CD4-positive, alpha-beta T cell treated with Interleukin-1 beta for 1 hour (primary cell): ENCODE measurements around the gene TP63.
"Not testable (repeated sequence)": the region's sequence is repeated elsewhere in the genome, so short reads cannot be mapped to it uniquely, and the experiment has no call there.

Source experiments
- DNase-seq, 2 donors: peaks; one replicate each; pipeline ENCODE4 v3.0.0-alpha.2; 2020 to 2022

The TP63 gene

DNA sequence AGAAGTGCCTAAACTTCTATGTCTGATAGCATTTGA, at the start of gene TP63:
TSS of gene TP63 (plus strand) at position 17 of the 36 bp plus-strand sequence. CDS start 127 bp downstream, outside the sequence.
- no peak for DNase-seq

DNA sequence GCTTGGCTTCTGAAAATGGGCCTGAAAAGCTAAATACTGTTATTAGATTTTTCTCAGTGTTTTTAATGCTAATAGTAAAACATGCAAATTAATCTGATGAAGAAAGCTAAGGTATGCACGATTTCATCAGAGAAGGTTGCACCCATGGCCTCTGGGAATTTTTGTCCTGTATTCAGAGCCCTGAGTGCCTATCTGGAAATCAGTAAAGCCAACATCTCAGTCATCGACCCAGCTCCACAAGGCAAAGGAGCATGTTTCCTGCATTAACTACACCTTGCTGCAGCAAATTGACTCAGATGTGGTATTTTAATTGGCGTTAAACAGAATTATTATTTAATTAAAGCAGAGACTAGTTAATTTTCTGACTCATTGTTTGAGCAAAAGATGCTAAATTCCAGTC, 49.0 kb upstream of the TP63 start:
- DNase-seq: no peak

DNA sequence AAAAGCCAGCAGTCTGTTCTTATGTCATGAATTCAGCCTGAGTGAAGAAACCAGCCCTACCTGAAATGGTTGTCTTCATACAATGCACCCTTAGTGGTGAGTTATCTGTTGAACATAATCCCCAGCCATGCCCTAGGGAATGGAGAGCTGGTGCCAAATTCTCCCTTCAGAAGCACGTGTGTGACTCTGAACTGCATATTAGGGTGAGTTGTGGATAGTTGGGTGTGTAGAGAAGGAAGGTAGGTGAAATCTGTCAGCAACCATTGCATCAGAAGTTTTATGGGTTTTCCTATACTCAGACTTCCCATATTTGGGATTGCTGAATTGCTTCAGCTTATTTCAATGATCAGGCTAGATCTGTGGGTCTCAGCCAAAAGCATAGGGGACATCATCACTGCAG, 46.5 kb upstream of the TP63 start:
- no peak for DNase-seq

DNA sequence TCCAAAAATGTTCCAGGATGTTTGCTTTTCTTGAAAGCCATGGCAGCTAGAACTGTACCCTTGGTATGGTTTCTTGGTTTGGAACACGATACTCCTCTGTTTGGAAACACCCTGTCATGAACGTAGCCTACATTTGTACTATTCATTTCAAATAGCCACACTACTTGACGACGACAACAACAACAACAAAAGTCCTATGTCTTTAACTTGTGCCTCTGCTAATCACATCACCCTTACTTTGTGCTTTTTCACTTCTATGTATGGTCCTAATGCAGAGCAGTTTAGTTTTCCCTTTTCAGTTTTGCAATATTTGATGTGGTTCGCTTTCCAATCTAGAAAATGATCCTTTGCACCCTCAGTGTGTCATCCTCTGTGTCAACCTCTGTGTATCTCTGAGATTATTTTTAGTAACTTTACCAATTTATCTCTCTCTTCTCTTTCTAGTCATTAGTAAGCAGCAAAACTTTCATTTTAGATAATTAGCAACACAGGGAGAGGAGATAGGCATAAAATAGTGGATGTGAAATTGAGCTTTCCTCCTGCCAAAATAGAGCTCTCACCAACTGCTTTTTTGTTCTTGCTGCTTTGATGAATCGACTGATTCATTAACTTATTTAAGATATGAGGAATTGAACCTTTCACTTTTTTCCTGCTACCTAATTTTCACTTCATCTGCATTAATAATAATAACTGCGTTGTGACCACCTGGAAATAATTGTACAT, 44.1 kb upstream of the TP63 start:
- no peak for DNase-seq

DNA sequence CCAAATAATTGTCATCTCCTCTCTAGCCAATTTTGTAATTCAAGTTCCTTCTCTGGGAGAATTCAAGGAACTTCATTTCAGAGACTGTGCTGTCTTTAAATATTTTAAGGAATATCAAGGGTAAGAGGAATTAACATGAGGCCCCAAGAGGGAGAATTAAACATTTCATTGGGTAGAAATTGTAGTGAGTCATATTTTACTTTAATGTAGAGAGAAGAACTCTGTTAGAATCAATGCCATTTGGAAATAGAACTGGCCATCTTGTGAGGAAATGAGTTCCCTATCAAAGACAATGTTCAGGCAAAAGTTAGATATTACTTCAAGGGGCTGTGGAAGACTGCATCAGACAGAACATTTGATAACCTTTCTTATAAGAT, 43.5 kb upstream of the TP63 start:
- no peak for DNase-seq

DNA sequence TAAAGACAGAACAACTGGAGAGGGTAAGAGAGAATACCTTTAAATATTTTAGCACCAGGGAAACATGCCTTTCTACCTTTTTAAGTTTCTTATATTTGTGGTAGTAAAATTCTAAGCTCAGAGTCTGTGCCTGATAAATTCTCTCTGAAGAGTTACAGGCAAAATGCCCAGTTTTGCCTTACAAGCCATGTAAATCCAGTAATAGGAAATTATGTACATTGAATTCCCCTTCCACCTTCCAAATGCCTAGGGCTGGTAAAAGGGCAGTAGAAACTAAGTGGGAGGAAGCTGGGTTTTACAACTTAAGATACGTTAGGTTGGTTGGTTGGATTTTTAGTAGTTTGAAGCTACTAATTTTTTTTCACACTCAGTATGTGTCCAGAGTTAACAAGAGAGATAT, 43.1 kb upstream of the TP63 start:
- DNase-seq: no peak

DNA sequence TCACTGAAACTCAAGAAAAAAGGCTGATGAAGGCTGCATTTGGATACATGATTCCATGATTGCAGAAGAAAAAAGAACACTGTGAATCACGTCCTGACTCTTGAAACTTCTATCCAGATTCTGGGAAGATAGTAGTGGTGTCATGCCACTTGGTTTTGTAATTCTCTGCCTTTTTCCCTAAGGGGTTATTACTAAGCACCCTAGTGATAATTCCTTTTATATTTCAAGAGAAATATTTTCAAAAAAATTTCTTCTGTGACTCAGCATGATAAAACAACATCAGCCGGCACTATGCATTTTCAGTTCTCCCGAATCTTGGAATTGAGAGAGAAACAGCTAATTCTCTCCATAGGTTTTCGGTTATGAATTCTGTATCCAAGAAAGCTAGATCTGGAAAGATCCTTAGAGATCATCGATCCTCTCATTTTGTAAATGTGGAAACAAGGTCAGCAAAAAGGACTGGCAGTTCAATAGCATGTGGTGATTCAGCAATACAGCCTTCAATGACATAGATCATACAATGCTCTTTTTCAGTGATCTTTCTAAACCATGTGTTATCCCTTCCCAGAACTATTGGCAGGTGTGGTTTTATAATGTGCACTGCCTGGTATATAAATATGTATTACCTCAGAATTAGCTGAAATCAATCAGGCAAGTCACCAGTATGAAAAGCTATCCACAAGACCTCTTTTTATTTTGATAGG, 42.6 kb upstream of the TP63 start:
- DNase-seq: no peak

DNA sequence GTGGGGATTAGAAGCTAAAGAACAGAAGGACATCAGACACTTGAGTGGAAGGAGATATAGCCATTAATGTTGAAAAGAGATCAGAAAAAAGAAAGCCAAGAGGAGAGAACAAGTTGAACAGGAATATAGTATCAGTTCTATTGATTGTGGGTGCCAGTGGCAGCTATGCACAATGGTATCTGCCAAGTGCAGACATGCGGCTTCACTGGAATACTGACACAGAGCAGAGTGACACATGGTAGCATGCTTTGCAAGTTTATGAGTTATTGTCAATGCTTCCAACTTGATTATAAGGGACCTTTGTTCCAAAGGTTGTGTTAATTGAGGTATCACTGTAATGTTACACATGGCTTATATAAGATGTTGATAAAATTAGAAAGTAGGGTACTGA, 42.0 kb upstream of the TP63 start:
- DNase-seq: no peak

DNA sequence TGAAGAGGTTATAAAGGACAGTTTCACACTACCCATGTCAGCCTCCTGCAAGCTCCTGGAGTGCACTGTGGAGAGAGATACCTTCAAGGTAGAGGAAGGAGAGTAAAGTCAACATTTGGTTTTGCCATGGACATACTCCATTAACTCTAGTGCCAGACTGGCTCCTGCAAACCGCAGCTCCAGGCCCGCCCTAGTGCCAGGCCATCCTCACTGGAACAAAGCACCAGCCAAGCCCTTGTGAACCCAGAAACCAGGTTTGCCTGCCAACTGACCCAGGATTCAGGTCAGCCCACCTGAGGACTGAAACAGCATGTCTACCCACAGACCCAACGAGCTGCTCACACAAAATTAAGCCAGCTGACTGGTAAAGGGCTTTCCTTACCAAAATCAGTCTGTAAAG, 41.0 kb upstream of the TP63 start:
- no peak for DNase-seq

DNA sequence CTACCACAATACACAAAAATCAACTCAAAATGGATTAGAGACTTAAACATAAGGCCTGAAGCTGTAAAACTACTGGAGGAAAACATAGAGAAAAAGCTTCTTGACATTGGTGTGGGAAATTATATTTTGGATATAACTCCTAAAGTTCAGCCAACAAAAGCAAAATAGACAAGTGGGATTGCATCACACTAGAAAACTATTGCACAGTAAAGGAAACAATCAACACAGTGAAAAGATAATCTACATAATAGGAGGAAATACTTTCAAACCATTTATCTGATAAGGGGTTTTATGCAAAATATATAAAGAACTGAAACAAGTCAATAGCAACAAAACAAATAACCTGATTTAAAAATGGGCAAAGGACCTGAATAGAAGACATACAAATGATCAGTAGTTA, 37.6 kb upstream of the TP63 start:
- no peak for DNase-seq

DNA sequence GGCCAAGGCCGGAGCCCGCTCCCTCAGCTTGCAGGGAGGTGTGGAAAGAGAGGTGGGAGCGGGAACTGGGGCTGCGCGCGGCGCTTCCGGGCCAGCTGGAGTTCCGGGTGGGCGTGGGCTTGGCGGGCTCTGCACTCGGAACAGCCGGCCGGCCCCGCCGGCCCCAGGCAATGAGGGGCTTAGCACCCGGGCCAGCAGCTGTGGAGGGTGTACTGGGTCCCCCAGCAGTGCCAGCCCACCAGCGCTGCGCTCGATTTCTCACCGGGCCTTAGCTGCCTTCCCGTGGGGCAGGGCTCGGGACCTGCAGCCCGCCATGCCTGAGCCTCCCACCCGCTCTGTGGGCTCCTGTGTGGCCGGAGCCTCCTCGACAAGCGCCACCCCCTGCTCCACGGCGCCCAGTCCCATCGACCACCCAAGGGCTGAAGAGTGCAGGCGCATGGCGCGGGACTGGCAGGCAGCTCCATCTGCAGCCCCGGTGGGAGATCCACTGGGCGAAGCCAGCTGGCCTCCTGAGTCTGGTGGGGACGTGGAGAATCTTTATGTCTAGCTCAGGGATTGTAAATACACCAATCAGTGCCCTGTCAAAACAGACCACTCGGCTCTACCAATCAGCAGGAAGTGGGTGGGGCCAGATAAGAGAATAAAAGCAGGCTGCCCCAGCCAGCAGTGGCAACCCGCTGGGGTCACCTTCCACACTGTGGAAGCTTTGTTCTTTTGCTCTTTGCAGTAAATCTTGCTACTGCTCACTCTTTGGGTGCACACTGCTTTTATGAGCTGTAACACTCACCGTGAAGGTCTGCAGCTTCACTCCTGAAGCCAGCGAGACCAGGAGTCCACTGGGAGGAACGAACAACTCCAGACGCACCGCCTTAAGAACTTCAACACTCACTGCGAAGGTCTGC, 34.9 kb upstream of the TP63 start:
- DNase-seq: not testable (repeated sequence)

DNA sequence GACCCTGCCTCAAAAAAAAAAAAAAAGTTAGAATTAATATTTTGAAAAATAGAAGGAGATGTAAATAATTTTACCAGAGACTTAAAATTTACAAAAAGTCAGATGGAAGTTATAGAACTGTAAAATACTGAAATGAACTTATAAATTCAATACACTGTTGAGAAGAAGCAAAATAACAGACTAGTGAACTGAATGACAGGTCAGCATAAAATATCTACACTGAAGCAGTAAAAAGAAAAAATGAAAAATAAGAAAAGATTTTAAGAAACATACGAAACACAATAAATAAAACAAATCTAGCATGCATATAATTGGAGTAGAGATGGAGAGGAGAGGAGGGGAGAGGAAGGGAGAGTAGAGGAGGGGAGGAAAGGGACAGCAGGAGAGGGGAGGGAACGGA, 33.3 kb upstream of the TP63 start:
- no peak for DNase-seq

DNA sequence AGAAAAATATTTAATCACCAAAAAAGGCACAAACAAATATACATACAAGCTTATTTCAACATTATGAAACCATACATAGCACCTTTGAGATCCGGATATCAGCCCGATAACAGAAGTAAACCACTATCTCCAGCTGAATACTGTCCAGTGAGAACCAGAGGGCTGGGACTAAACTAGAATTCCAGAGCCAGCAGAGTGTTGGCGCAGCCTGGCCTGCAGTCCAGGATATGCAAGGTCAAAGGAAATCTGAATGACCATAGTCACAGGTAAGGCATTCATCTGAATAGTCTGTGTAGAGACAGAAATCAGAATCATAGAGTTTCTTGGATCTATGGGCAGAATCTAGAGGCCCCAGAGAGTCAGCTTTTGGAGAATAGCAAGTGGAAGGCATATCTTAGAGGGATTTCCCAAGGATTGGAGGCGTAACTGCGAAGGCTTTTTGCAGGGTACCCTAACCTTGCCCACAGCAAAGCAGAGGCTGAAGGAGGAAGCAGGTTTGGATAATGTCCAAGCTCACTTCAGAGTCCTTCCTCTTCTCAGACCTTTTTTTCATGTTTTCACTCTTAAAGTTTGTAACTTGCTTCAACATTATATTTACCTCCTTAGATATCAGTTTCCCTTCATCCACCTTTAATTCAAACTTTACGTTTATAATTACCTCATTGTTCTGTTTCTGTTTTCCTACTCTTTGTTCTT, 32.5 kb upstream of the TP63 start:
- DNase-seq: no peak

DNA sequence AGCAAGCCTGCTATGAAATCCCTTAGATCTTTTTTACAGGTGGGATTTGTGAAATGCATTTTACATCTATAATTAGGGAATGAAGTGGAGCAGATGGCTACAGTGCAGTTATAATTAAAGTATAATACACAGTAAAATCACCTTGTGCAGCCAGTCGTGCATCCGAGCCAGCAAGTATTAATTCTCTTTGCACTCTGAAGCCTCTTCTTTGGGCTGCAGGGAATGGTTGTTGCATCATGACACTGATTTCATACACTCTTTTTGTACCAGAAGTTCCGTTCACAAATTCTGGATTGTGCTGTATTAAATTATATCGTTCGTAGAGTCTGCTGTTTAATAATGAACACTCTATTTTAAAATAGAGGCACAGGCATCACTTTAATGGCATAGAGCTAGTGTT, 28.7 kb upstream of the TP63 start:
- no peak for DNase-seq

DNA sequence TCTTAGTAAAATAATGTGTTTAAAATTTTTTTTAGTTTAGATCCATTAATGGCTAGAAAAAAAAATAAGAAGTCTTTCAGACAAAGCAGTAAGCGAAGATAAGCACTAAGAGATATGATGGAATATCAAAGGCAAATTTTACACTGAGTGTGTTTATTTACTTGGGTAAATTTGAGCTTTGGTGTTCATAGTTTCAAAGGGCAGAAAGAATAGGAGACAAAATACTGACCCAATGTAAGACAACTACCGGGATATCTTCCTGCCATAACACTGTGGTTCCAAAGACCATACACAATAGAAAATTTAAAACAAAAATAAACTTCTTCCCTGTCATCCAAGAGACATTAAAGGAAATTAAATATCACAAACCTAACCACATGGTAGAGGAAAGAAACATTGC, 25.5 kb upstream of the TP63 start:
- no peak for DNase-seq

DNA sequence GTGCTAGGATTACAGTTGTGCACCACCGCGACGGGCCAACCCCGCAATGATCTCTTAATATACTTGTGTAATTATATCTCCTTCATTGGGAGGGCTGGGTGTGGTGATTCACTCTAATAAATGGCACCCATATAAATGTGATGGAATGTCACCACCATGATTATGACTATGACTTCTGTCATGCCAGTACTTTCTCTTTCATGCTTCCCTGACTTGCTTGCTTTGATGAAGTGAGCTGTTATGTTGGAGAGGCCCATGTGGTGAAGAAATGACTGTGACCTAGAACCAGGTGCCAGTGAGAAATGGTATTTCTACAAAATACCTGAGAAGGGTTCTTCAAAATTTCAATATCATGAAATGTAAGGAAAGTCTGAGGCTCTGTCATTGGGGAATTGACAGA, 24.4 kb upstream of the TP63 start:
- no peak for DNase-seq

DNA sequence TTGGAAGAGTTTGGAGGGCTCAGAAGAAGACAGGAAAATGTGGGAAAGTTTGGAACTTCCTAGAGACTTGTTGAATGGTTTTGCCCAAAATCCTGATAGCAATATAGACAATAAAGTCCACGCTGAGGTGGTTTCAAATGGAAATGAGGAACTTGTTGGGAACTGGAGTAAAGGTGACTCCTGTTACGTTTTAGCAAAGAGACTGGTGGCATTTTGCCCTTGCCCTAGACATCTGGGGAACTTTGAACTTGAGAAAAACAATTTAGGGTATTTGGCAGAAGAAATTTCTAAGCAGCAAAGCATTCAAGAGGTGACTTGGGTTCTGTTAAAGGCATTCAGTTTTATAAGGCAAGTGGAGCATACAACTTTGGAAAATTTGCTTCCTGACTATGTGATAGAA, 18.5 kb upstream of the TP63 start:
- DNase-seq: not testable (repeated sequence)

DNA sequence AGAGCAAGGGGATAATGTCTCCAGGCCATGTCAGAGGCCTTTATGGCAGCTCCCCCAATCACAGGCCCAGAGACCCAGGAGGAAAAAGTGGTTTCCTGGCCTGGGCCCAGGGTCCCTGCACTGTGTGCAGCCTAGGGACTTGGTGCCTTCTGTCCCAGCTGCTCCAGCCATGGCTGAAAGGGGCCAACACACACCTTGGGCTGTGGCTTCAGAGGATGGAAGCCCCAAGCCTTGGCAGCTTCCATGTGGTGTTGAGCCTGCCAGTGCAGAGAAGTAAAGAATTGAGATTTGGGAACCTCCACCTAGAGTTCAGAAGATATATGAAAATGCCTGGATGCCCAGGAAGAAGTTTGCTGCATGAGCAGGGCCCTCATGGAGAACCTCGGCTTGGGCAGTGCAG, 18.1 kb upstream of the TP63 start:
- DNase-seq: no peak

DNA sequence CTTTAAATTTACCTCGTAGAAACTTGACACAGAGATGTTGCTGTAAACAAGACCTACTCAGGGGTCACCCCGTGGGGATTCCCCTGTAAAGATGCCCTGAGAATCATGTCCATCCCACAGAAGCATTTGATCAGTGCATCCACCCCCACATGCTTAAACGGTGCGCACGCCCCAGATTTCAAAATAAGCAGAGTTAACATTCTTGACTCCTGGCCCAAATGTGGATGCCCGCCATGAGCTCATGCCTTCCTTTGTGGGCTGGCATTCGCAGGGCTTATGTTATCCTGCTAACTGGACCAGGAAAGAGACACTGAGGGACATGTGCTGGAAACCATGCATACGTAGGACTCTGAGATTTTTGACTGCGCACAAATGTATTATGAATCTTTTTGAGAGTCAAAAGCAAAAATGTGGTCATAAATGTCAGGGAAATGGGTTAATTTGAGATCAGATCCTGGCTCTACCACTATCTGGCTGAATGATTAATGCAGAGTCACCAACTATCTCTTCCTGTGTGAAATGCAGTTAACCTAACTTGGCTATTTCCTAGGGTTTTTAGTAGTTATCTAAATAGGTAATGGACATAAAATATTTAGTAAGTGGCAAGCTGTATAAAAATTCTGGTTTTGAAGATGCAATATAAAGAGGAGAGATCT, 9.1 kb upstream of the TP63 start:
- no peak for DNase-seq

DNA sequence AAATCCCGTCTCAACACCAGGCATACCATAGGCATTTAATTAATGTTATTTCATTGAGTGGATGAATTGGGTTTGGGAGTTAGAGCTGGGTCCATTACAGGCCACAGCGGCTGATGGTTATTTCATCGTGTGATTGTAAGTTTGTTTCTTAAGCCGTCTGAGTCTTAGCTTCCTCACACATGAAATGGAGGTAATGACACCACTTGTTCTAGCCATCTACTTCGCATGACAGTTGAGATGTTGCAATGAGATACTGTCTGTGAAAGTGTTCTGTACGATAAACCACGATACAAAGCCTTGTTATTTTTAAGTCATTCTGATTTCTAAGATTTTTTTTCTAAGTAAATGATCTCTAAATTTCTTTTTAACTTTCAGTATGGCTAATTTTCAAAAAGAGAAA, 8.6 kb upstream of the TP63 start:
- no peak for DNase-seq

DNA sequence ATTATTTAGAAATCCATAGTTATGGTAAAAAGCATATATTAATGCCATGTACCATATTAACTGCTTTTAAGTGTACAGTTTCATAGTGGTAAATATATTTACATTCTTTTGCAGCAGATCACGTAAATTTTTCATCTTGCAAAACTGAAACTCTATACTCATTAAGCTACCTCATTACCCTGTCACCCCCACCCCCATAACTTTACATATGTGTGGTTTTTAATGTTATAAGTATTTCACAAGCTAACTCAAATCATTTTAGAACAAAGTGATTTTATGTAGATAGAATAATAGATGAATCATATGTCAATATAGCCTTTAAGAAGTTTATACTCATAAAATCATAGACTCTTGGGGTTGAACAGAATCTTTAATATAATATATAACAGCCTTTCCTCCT, 7.1 kb upstream of the TP63 start:
- no peak for DNase-seq

DNA sequence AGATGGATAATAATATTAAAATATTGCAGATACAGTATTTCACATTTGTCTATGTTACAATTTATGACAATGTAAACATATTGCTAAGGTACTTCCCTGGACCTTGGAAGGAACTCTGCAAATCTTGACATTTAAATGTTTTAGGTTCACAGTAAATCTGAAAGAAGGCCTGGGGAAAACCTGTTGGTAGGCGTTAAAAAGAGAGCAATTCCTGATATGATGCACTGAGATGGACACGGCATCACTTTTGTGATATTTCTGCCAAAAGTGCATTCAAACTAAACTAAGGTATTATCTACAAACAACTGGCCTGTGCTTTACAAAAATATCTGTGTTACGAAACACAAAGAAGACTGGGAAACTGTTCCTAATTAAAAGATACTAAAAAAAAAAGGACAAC, 6.1 kb upstream of the TP63 start:
- no peak for DNase-seq

DNA sequence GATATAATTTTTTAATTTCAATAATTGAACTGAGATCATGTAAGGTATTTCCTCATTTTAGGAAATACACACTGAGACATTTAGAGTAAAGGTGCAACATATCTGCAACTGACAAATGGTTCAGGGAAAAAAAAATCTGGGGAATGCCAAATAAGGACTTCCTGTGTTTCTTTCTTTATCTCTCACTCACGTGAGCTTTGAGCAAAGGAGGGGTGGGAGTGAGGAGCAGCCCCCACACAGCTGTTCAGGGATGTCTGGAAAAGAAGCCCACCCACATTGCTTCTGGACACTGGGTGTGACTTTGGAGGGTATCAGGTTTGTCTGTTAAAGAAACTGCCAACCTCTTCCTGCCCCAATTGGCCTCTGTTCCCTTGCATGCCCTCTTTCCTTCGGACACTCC, 5.6 kb upstream of the TP63 start:
- no peak for DNase-seq

DNA sequence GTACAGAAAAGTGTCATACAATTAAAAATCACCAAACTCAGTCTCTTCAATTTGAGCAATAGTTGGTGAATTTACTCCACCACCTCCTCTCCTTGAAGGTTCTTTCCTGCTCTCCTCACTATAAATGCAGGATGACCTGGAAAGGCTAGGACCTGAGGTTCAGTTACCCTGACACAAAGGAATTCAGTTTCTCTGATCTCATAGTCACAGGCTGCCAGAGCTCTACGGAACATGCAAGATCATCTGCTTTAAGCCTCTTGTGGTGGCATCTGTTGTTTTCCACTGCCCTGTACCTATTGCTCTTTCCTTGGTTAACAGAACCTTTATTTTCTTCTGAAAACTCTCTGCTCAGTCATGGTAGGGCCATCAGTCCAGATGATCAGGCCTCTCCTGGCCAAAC, 4.9 kb upstream of the TP63 start:
- DNase-seq: no peak
